ENCODE results near the gene PLCB1.

- TF ChIP-seq, protein P1, sequence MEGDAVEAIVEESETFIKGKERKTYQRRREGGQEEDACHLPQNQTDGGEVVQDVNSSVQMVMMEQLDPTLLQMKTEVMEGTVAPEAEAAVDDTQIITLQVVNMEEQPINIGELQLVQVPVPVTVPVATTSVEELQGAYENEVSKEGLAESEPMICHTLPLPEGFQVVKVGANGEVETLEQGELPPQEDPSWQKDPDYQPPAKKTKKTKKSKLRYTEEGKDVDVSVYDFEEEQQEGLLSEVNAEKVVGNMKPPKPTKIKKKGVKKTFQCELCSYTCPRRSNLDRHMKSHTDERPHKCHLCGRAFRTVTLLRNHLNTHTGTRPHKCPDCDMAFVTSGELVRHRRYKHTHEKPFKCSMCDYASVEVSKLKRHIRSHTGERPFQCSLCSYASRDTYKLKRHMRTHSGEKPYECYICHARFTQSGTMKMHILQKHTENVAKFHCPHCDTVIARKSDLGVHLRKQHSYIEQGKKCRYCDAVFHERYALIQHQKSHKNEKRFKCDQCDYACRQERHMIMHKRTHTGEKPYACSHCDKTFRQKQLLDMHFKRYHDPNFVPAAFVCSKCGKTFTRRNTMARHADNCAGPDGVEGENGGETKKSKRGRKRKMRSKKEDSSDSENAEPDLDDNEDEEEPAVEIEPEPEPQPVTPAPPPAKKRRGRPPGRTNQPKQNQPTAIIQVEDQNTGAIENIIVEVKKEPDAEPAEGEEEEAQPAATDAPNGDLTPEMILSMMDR (IDR thresholded peaks at IDR 0.05; ENCODE audit: borderline replicate concordance, extremely low read depth, low read length, poor library complexity, severe bottlenecking), result no peak
- no peak for TF ChIP-seq EZH2 (IDR thresholded peaks at IDR 0.05; ENCODE audit: borderline replicate concordance, low read depth, low read length, severe bottlenecking)
Observed at GRCh38 chr20:8510808-8511207, 378.7 kb downstream of the PLCB1 start.
